Hematopoietic multipotent progenitor cell (in vitro differentiated cells): ENCODE results near the gene TENT5C. TPM values are rescaled to one million over a fixed set of nuclear protein-coding genes. Genes with fewer than 3 reads are reported as not detected.

Source experiments
- DNase-seq, 3 donors: peaks; one replicate each; pipeline ENCODE4 v3.0.0-alpha.2; 2011 to 2015; ENCODE audit warnings: low read depth in 2 of 3, low spot score in 2 of 3
- total RNA-seq: library from RNA; depleted of rRNA; stranded (reverse); fragments of >200 nt; gene quantifications from one replicate; pipeline ENCODE4 v1.2.3, GENCODE V29; 2012

Gene TENT5C
- total RNA-seq, 1 donor, result 12.4 TPM

GRCh38 chr1:117611894-117612483 is 6.1 kb downstream of the TENT5C start:
- DNase-seq, result peak in 1 of 3 donors; percentile 44

GRCh38 chr1:117612517-117613248 is 6.8 kb downstream of the TENT5C start:
- DNase-seq, result peak in 2 of 3 donors; percentile 62 to 71

- peak in 2 of 3 donors; percentile 39 to 84 for DNase-seq
Measured at GRCh38 chr1:117613249-117613968, 7.6 kb downstream of the TENT5C start.

GRCh38 chr1:117613969-117614729 is 8.3 kb downstream of the TENT5C start:
- DNase-seq, result no peak

GRCh38 chr1:117615474-117615873 is 9.6 kb downstream of the TENT5C start:
- DNase-seq, result peak in 2 of 3 donors; percentile 30 to 67

GRCh38 chr1:117616356-117616755 is 10.5 kb downstream of the TENT5C start:
- DNase-seq, result no peak

GRCh38 chr1:117616967-117617366 is 11.1 kb downstream of the TENT5C start:
- no peak for DNase-seq

GRCh38 chr1:117618450-117619122 is 12.7 kb downstream of the TENT5C start:
- no peak for DNase-seq

- DNase-seq, result no peak
Measured at GRCh38 chr1:117620440-117620839, 14.6 kb downstream of the TENT5C start.

- no peak for DNase-seq
Measured at GRCh38 chr1:117621316-117621715, 15.5 kb downstream of the TENT5C start.

- DNase-seq, result no peak
Measured at GRCh38 chr1:117622726-117623125, 16.9 kb downstream of the TENT5C start.

- no peak for DNase-seq
Measured at GRCh38 chr1:117623141-117623540, 17.3 kb downstream of the TENT5C start.

GRCh38 chr1:117623698-117624097 is 17.9 kb downstream of the TENT5C start:
- DNase-seq, result no peak

GRCh38 chr1:117627546-117628130 is 21.8 kb downstream of the TENT5C start:
- DNase-seq, result no peak

GRCh38 chr1:117628343-117628742 is 22.5 kb downstream of the TENT5C start:
- DNase-seq, result no peak

GRCh38 chr1:117629625-117630422 is 24.0 kb downstream of the TENT5C start:
- no peak for DNase-seq

GRCh38 chr1:117630423-117630998 is 24.7 kb downstream of the TENT5C start:
- DNase-seq, result no peak

- DNase-seq, result no peak
Measured at GRCh38 chr1:117631359-117632160, 25.7 kb downstream of the TENT5C start.
